ENCODE results near the gene CDT1.

GRCh38 chr16:88843256-88843655, 39.7 kb downstream of the CDT1 start:
- no peak for TF ChIP-seq CTCF (IDR thresholded peaks at IDR 0.05; ENCODE audit: insufficient read depth, low read length, poor library complexity, severe bottlenecking)
- no peak for TF ChIP-seq EZH2phosphoT487 (conservative IDR thresholded peaks at IDR 0.05; ENCODE audit: low read length)
